ENCODE data around the gene XPNPEP3.
"Not testable (repeated sequence)": the region's sequence is repeated elsewhere in the genome, so short reads cannot be mapped to it uniquely, and the experiment has no call there.

The XPNPEP3 gene

DNA sequence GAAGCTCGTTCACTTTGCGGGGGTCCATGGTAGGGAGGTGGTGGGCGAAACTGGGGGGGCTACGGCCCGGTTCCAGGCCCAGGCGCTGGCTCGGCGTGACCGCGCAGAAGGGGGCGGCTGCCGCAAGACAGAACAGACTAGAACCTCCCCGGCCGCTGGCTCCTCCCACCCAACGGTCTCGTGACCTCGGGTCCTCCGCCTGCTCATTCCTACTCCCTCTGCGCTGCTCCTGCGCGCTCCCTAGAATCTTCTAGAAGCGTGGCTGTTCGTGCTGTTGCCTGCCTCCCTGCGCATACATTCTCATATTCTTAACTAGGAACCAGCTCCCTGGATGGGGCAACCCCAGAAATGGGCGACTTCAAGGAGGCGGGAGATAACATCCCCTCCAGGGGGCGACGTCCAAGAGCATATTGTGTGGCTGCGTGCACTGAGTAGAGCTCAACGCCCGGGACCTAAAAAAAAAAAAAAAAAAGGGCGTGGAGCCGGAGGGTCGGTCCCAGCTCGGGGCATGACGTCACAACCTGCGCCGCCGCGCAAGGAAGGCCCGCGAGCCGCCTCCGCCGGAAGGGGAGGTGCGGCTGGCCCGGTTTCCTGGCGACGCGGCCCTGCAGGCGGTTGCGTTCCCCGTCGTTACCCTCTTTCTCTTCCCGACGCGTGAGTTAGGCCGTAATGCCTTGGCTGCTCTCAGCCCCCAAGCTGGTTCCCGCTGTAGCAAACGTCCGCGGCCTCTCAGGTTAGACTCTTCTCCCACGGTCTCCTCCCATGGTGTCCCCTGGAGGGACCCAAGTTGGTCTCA is at the start of gene XPNPEP3, which contains the start of gene ST13:
TSS of gene XPNPEP3 (plus strand) at position 636 of the 796 bp plus-strand sequence. CDS start at position 670, 34 bp downstream.
TSS of gene ST13 (minus strand) at position 127 of the 796 bp plus-strand sequence. CDS start at position 28, 99 bp downstream.
- DNase-seq (ENCODE audit: low read depth in 1 of 2, low spot score in 1 of 2), result peak; percentile 92 to 96

DNA sequence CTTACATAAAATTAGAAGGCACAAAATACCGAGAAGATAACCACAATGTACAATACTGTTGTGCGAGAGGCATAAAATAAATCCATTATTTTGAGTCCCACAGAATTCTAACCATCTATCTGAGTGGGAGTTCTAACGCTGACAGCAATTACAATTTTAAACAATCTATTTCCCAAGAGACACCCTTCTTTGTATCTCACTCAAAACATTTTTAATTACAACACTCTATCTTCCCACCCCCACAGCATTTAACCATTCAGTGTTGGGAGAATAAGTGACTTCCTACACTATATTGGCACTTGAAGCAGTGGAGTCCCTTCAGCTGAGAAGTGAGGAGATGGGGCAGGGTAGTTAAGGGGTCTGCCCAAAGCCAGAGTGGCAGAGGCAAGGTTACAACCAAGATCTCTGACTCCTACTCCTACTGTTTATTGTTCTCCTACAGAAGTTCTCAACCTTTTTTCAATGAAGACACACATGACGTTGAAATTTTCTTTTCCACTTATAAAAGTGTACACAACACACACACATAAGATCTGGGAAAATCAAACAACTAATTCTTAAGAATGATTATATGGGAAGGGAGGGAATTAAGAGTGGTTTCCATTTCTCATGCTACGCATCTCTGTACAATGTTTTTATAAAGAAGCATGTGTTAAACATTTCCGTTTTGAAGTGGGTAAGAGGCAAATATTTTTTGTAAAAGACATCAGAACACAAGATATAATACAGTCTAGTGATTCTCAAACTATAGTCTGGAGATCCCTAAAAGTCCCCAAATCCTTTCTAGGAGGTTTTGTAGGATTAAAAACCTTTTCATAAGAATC is 48.7 kb upstream of the XPNPEP3 start:
- DNase-seq (ENCODE audit: low read depth in 1 of 2, low spot score in 1 of 2), result no peak

DNA sequence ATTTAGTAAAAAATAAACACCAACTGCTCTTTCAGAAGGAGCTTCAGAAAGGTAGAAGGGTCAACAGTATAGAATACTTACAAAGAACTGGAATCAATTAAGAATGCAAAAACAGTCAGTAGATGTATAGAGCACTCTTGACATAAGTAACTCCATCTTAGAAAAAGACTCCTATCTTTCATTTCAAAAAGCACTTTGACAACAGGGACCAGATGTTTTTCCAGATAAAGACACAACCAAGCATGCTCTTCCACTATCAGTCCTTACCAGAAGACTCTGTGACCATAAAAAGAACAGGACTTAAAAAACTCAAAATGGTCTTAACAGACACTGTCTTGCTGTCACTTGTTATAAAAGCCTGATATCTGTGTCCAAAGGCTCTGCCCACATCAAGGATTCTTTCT is 43.0 kb upstream of the XPNPEP3 start:
- DNase-seq (ENCODE audit: low read depth in 1 of 2, low spot score in 1 of 2), result no peak

DNA sequence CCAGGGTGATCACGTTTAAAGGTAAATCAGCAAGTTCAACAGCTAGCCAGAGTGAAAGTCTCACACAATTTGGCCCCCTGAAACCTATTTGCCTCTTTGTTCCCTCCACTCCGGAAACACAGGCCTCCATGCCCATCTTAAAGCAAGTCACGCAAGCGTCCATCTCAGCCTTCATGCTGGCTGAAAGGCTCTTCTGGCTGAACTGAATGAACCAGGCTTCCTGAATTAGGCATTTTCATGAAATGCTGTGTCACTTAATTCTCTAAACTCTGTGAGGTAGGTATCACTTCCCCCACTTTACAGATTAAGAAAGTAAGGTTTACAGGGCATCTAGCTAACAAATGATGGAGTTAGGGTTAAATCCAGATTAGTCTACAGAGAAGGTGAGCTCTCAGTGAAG is 39.2 kb upstream of the XPNPEP3 start:
- no peak for DNase-seq (ENCODE audit: low read depth in 1 of 2, low spot score in 1 of 2)

DNA sequence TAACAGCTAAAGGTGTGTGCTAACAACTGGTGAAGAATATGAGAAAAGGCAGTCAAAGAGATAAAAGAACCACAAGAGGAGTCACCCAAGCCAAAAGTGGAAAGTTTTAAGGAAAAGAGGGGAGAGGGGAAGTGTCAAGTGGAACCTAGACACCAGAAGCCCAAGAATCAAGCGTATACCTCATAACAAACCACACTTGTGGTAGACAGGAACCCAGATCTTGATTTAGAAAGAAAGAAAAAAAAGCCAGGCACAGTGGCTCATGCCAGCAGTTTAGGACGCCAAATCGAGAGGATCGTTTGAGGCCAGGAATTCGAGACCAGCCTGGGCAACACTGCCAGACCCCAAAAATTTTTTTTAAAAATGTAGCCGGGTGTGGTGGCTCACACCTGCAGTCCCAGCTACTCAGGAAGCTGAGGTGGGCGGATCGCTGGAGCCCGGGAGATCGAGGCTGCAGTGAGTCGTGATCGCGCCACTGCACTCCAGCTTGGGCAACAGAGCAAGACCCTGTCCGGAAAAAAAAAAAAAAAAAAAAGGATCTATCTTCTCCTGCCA is 38.7 kb upstream of the XPNPEP3 start:
- DNase-seq (ENCODE audit: low read depth in 1 of 2, low spot score in 1 of 2), result no peak

DNA sequence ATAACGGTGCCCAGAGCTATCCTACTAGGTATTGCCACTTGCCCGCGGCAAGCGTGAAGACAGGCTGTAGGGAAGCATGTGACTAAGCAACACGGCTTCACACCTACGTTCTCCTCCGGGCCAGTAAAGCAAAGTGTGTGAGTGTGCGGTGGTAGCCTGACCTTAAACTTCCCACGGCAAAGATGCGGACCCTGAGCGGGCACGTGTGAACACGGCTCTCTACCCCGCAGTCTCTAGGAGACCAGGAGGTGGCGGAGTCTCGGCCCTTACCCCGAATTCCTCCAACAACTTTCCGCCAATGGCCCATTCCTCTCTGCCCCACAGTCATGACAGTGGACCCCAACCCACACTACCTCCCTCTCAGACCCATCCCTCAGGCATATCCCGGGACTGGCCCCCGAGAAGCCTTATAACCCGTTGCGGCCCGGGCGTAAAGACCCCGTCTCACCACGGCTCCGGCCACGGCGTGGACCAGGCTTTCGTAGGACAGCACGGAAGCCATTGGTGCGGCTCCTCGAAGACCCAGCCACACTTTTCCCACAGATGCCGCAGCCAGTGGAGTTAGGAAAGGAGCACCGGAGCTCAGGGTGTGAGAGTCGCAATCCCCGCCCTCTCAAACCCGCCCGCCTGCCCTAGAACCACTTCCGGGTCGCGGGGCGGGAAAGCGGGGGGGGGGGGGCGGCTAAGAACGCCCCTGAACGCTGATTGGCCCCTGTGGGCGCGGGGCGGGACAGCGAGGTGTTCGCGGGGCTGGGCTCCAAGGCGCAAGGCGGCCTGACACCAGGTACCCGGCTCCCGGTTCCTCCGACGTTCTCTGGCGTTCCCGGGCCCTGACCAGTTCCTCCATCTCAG is 38.0 kb upstream of the XPNPEP3 start, which contains the start of gene SLC25A17:
TSS of gene SLC25A17 (minus strand) at position 600 of the 852 bp plus-strand sequence. CDS start at position 502, 98 bp downstream.
- peak; percentile 77 to 82 for DNase-seq (ENCODE audit: low read depth in 1 of 2, low spot score in 1 of 2)

DNA sequence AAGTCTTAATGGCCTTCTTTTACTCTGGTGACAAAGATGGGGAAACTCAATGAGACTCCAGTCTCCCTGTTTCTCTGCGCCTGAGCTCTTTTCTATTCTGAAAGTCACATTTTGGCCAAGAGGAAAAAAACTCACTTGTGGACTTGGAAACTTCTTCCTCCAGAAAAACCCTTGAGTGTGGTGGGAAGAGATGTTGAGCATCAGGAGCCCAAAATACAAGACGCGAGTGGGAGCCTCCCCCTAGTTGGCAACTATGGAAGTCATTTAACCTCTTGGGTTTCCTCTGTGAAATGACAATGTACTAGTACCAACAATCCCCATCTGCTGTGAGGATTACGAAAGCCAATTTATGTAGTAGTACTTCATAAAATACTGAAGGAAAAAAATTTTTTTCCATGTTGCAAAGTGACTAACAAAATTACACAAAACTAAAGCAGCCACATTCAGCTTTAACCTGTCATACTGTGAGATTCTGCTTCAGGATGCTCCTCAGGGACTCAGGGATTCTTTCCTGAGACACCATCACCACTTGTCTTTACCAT is 37.3 kb upstream of the XPNPEP3 start:
- DNase-seq (ENCODE audit: low read depth in 1 of 2, low spot score in 1 of 2), result no peak

DNA sequence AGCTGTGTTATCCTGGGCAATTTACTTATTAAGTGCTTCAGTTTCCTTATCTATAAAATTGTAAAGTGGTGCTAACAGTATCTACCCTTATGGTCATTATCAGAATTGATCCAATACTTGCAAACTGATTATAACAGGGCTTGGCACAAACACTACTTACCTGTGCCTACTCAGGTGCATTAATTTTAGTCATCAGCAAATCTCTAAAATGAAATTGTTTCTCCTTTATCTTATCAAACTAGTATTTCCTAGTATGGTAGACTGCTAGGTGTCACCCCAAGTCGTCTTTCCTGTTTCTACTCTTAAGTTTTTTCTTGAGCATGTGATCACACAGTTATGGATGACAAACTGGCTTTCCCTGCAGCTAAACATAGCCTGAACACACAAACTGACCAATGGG is 33.5 kb upstream of the XPNPEP3 start:
- no peak for DNase-seq (ENCODE audit: low read depth in 1 of 2, low spot score in 1 of 2)

DNA sequence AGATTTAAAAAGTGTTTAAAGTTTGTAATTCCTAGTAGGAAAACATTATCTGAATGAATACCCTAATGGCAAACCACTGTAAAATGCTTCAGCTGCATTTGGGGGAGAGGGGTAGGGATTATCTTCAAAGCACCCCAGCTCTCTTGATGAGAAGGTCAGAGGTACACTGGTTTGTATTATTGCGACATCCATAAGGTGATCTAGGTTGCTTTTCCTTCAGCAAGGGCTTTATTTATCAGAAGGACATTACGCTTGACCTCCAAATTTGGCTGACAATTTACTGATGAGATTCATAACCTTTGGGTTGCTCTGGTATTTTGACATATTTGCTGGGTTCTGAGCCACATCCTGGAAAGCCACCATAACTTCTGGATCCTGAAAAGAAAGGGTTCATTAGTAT is 30.7 kb upstream of the XPNPEP3 start:
- DNase-seq (ENCODE audit: low read depth in 1 of 2, low spot score in 1 of 2), result not testable (repeated sequence)

DNA sequence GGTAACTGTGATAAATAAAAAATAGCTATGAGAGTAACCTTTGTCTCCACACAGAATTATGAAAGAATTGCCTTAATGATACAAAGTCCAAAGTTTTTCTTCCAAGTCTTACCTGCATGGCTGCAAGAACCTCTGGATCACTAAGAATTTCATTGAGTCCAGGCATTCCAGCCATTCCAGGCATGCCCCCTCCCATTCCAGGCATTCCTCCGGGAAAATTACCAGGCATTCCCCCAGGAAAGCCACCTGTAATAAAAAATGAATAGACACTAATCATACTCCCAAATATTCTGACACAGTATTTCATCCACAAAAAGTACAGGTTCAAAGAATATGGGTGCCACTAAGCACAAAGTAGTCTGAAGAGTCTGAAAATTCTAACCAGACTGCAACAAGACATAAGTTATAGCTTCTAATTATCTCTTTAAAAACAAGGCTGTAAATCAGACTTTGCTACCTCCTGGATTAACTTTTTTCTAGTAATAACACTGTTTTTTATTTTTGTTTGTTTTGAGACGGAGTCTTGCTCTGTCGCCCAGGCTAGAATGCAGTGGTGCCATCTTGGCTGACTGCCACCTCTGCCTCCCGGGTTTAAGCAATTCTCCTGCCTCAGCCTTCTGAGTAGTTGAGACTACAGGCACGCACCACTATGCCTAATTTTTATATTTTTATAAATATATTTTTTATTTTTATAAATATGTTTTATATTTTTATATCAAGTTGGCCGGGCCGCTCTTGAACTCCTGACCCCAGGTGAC is 29.8 kb upstream of the XPNPEP3 start:
- DNase-seq (ENCODE audit: low read depth in 1 of 2, low spot score in 1 of 2), result no peak

DNA sequence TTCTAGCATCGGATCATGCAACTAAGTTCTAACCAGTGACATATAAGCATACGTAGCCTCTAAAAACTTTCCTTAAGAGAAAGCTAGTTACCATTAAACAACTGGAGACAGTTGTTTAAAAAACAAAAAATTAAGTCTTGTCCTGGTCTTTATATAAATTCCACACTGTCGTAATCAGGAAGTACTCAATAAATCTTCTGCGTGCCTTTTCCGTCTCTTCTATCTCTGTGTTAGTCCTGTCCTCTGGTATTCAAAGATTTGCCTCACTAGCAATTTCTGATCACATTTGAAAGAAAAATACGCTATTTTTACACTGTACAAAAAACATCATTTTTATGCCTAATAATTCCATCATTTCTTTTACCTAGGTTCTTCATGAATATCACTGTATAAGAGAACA is 27.8 kb upstream of the XPNPEP3 start:
- no peak for DNase-seq (ENCODE audit: low read depth in 1 of 2, low spot score in 1 of 2)

DNA sequence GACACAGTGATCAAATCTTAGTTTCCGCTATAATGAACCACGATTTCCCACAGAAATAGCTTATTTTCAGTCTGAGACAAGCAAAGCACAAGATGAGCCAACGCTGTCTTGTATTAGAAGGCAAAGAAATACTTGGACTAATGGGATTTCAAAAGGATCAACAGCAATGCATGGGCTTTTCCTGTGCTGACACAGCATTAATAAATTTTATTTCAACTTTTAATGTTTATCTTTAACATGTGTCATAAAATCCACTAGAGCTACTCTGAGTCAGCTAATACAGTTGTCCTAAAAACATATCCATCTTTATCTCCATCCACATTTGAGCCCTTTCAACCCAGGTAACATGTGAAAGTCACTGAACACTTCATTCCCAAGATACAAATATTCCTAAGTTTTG is 22.3 kb upstream of the XPNPEP3 start:
- no peak for DNase-seq (ENCODE audit: low read depth in 1 of 2, low spot score in 1 of 2)

DNA sequence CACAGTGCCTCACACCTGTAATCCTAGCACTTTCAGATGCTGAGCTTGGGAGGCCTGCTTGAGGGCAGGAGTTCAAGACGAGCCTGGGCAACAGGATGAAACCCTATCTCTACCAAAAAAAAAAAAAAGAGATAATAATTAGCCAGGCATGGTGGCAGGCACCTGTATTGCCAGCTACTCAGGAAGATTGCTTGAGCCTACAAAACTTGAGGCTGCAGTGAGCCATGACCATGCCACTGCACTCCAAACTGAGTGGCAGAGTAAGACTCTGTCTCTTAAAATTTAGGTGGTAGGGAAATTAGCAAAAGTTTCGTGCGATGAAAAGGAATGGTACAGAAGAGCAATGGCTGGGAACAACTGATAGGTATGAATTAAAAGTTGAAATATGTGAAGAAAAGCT is 18.5 kb upstream of the XPNPEP3 start:
- DNase-seq (ENCODE audit: low read depth in 1 of 2, low spot score in 1 of 2), result no peak

DNA sequence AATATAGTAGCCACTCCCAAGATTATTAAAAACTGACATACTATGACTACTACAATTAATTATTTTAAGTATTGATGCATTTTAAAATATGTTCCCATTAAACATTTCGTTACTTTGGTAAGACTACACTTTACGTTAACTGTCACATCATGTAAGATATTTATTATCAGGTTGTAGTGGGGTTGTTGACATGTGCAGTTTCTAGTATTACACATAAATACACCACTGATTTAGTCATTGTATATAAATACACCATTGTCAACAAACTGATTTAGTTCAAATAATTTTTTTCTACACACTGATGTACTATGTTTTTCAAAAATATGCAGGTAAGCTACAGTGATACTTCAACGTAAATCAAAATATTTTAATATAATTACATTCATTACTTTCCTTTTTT is 12.0 kb upstream of the XPNPEP3 start:
- no peak for DNase-seq (ENCODE audit: low read depth in 1 of 2, low spot score in 1 of 2)

DNA sequence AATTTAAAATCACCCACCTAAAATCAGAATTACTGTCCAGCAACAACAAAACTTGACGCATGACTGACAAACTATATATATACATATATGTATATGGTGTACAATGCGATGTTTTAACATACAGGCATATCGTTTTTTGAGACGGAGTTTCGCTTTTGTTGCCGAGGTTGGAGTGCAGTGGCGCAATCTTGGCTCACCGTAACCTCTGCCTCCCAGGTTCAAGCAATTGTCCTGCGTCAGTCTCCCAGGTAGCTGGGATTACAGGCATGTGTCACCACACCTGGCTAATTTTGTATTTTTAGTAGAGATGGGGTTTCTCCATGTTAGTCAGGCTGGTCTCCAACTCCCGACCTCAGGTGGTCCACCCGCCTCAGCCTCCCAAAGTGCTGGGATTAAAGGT is 11.1 kb upstream of the XPNPEP3 start:
- not testable (repeated sequence) for DNase-seq (ENCODE audit: low read depth in 1 of 2, low spot score in 1 of 2)

DNA sequence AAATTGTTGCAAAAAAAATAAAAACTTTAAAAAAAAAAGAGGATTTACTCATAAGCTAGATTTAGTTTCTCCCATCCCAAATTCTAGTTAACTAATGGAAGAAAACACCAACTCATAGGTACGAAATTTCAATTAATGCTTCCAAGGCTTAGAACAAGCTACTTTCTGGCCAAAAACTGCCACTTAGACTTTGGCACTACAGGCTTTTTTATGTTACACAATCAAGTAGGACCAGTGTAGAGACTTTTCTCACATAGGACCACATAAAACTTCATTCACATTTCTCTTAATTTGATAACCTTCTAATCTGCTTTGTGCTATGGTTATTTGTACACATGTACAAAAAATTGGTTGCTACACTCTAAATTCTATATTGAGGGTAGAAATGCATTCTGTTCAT is 3.6 kb upstream of the XPNPEP3 start:
- no peak for DNase-seq (ENCODE audit: low read depth in 1 of 2, low spot score in 1 of 2)

DNA sequence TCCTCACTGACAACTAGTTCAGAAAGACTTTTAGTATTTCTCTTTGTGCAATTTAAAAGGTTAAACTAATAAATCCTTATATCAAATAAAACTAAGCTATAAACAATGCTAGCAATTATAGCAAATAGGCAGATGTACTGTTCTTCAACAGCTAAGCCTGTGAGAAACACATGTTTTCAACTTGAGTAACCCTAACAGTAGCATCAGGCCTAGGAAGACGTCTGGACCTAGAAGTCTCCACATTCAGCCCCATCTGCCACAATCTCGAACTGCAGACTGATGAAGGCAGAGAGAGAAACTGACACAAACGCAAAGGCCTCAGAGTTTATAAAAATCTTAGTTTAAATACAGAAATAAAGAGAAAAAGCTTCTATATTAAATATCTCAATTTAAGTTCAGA is 3.0 kb upstream of the XPNPEP3 start:
- no peak for DNase-seq (ENCODE audit: low read depth in 1 of 2, low spot score in 1 of 2)

DNA sequence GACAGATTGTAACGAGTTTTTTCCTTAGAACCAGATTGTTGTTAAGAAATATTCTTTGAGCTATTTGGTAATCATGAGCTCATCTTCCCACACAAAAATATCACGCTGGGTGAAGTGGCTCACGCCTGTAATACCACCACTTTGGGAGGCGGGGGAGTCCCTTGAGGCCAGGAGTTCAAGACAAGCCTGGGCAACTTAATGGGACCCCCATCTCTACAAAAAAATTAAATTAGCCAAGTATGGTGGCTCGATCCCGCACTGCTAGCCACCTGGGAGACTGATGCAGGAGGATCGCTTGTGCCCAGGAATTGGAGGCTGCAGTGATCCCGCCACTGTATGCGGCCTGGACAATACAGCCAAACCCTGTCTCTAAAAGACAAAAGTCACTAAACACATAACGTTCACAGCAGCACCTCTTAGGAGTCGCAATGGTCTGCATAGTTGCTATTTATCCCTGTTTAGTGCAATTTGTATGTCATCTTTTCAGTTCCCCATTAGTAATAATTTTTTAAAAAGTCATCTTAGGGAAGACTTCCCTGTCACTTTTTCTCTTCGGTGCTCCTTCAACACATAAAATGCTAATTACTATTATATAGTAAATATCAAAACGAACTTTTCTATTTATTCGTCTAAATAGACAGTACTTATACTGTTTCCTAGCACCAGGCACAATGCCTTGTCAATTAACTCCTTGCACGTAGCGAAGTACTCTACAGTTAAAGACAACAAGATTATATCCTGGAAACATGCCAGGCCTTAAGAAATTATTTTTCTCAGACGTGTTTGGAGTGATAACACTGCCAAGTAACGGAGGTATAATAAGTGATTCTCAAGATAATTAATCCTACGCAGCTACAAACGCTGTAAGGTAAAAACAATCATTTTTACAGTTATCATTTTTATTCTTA is 1.6 kb upstream of the XPNPEP3 start:
- DNase-seq (ENCODE audit: low read depth in 1 of 2, low spot score in 1 of 2), result no peak

Measured in stimulated activated CD4-positive, alpha-beta T cell treated with anti-CD3 and anti-CD28 coated beads, Interleukin-15, amount 100 ng/mL, for 1 hour (primary cell).